ENCODE results near the gene COL6A5. TPM values are rescaled to one million over a fixed set of nuclear protein-coding genes. Genes with fewer than 3 reads are reported as not detected.

Gene COL6A5
- total and polyA plus RNA-seq, 9 of the 15 experiments (the other 6 are each of a cell fraction or from before 2014, with no cell fraction given) = 1.5 to 9.7 (median 5.6) TPM

DNA sequence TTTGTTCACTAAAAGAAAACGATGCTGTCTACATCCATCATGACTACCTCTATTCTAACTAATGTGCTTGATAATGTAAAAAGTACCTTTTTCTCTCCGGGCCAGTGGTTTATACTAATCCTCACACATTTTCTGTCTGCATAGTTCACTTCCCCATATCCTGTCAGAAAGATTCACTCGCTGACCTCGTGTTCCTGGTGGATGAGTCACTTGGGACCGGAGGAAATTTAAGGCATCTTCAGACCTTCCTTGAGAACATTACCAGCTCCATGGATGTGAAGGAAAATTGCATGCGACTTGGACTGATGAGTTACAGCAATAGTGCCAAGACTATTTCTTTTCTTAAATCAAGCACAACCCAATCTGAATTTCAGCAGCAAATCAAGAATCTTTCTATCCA is 33.8 kb downstream of the COL6A5 start:
- no peaks in the 10 kb centered on the region for H3K9me3 ChIP-seq (replicated peaks; ENCODE audit: control insufficient read depth, insufficient read depth, low read depth, low read length)
- H3K9ac ChIP-seq (ENCODE audit: insufficient read depth in 1 of 2, low read depth in 2 of 2, low read length in 2 of 2) = no peak overlapping the region
- ChIA-PET POLR2A (no interaction called here), CTCF (ENCODE audit: low intra/inter-chr PET ratio) (no interaction called here)
- no peak overlapping the region for H2AFZ ChIP-seq (ENCODE audit: low read depth, low read length)
- WGBS (ENCODE audit: insufficient coverage, low coverage, missing lambda C conversion rate) = 80% methylated on average over 6 of the region's 6 CpGs
- H3K4me2 ChIP-seq (ENCODE audit: insufficient read depth, low read length) = no peak overlapping the region
- no peaks in the 10 kb centered on the region for H4K20me1 ChIP-seq (replicated peaks; ENCODE audit: control insufficient read depth, insufficient read depth, low read length)
- peaks cover 30% of the 10 kb centered on the region for H3K79me2 ChIP-seq (ENCODE audit: control insufficient read depth, insufficient read depth, low read length)
- H3K9me1 ChIP-seq (ENCODE audit: control insufficient read depth, insufficient read depth, low read length) = no peaks in the 10 kb centered on the region
- H3K4me1 ChIP-seq (replicated peaks in 1 of 2; ENCODE audit: control insufficient read depth in 2 of 2, insufficient read depth in 2 of 2, low read length in 2 of 2) = peaks cover 25 to 63% of the 10 kb centered on the region in 2 experiments
- BruUV-seq (replicated peaks) = no TSS peak
- in situ Hi-C loops (cut with MboI) = no loop called here
- peaks cover 40% of the 10 kb centered on the region for H3K36me3 ChIP-seq (ENCODE audit: control insufficient read depth, insufficient read depth, low read length)
- FAIRE-seq = no peak
- DNase-seq (ENCODE audit: extremely low read depth in 1 of 4, low spot score in 3 of 4) = no peak
- intact Hi-C loops (cut with micrococcal nuclease) = loop anchor here (5.0 kb wide), 1 partner anchor 37 kb away; no protein-coding TSS in a partner anchor
- no peak overlapping the region; the same call in 2 of the 3 replicates for H3K27ac ChIP-seq (ENCODE audit: extremely low read depth, low read depth, low read length)
- H3K4me3 ChIP-seq = no peak overlapping the region
- ATAC-seq = no peak
- no peaks in the 10 kb centered on the region for H3K27me3 ChIP-seq (ENCODE audit: control insufficient read depth in 2 of 2, insufficient read depth in 2 of 2, low read length in 2 of 2)
- TF ChIP-seq MAFK (IDR thresholded peaks at IDR 0.05; ENCODE audit: low read length) (no peak), SMARCA5 (IDR thresholded peaks at IDR 0.05) (no peak), CEBPG (CRISPR knock-in tag; IDR thresholded peaks at IDR 0.05) (no peak), CEBPG (tag; conservative IDR thresholded peaks at IDR 0.05 in 1 of 2, IDR thresholded peaks at IDR 0.05 in 1 of 2) (no peak), NCOA6 (IDR thresholded peaks at IDR 0.05) (no peak), ZNF197 (CRISPR knock-in tag; IDR thresholded peaks at IDR 0.05; ENCODE audit: low read depth) (no peak), L3MBTL2 (IDR thresholded peaks at IDR 0.05) (no peak), ZNF76 (CRISPR knock-in tag; IDR thresholded peaks at IDR 0.05; ENCODE audit: borderline replicate concordance) (no peak), TARDBP (IDR thresholded peaks at IDR 0.05) (no peak), MYC (IDR thresholded peaks at IDR 0.05; ENCODE audit: low read depth, low read length) (no peak), MYC (CRISPR knock-in tag; IDR thresholded peaks at IDR 0.05; ENCODE audit: borderline replicate concordance, low read depth) (no peak), GTF2E2 (tag; IDR thresholded peaks at IDR 0.05) (no peak), ZNF583 (CRISPR knock-in tag; IDR thresholded peaks at IDR 0.05) (no peak)
- TF ChIP-seq, protein P1, sequence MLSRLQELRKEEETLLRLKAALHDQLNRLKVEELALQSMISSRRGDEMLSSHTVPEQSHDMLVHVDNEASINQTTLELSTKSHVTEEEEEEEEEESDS (CRISPR knock-in tag; IDR thresholded peaks at IDR 0.05) = no peak
- TF ChIP-seq, protein P2, sequence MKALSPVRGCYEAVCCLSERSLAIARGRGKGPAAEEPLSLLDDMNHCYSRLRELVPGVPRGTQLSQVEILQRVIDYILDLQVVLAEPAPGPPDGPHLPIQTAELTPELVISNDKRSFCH (CRISPR knock-in tag; IDR thresholded peaks at IDR 0.05) = no peak
- TF ChIP-seq, protein P2 (tag; IDR thresholded peaks at IDR 0.05) = no peak
- TF ChIP-seq, protein P3, sequence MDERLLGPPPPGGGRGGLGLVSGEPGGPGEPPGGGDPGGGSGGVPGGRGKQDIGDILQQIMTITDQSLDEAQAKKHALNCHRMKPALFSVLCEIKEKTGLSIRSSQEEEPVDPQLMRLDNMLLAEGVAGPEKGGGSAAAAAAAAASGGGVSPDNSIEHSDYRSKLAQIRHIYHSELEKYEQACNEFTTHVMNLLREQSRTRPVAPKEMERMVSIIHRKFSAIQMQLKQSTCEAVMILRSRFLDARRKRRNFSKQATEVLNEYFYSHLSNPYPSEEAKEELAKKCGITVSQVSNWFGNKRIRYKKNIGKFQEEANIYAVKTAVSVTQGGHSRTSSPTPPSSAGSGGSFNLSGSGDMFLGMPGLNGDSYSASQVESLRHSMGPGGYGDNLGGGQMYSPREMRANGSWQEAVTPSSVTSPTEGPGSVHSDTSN (CRISPR knock-in tag; IDR thresholded peaks at IDR 0.05; ENCODE audit: low read depth) = no peak
- TF ChIP-seq, protein P3 (tag; conservative IDR thresholded peaks at IDR 0.05; ENCODE audit: low read depth) = no peak
- TF ChIP-seq, protein P4, sequence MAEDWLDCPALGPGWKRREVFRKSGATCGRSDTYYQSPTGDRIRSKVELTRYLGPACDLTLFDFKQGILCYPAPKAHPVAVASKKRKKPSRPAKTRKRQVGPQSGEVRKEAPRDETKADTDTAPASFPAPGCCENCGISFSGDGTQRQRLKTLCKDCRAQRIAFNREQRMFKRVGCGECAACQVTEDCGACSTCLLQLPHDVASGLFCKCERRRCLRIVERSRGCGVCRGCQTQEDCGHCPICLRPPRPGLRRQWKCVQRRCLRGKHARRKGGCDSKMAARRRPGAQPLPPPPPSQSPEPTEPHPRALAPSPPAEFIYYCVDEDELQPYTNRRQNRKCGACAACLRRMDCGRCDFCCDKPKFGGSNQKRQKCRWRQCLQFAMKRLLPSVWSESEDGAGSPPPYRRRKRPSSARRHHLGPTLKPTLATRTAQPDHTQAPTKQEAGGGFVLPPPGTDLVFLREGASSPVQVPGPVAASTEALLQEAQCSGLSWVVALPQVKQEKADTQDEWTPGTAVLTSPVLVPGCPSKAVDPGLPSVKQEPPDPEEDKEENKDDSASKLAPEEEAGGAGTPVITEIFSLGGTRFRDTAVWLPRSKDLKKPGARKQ (CRISPR knock-in tag; IDR thresholded peaks at IDR 0.05) = no peak
- TF ChIP-seq, protein P5, sequence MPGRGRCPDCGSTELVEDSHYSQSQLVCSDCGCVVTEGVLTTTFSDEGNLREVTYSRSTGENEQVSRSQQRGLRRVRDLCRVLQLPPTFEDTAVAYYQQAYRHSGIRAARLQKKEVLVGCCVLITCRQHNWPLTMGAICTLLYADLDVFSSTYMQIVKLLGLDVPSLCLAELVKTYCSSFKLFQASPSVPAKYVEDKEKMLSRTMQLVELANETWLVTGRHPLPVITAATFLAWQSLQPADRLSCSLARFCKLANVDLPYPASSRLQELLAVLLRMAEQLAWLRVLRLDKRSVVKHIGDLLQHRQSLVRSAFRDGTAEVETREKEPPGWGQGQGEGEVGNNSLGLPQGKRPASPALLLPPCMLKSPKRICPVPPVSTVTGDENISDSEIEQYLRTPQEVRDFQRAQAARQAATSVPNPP (IDR thresholded peaks at IDR 0.05; ENCODE audit: borderline replicate concordance, insufficient read depth, insufficient read length) = no peak

Data from K562 (cell line).